ENCODE data around the gene CBX1.

DNA sequence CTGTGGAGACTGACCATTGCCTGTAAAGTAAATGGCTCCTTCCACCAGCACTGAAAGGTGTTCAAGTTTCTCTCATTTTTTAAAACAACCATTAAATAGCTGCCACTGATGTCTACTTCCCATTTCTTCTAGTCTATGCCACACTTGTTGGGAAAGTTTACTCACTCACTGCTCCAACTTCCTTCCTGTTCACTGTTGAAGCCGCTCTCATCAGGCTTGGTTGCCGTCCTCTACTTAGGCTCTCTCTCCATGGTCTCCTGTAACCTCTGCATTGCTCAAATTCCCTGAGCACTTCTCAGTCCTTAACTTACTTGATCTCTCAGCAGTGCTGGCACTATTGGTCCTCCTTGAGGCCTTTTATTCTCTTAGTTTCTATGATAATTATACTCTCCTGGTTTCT is 38.7 kb upstream of the CBX1 start:
- TF ChIP-seq, protein P1, sequence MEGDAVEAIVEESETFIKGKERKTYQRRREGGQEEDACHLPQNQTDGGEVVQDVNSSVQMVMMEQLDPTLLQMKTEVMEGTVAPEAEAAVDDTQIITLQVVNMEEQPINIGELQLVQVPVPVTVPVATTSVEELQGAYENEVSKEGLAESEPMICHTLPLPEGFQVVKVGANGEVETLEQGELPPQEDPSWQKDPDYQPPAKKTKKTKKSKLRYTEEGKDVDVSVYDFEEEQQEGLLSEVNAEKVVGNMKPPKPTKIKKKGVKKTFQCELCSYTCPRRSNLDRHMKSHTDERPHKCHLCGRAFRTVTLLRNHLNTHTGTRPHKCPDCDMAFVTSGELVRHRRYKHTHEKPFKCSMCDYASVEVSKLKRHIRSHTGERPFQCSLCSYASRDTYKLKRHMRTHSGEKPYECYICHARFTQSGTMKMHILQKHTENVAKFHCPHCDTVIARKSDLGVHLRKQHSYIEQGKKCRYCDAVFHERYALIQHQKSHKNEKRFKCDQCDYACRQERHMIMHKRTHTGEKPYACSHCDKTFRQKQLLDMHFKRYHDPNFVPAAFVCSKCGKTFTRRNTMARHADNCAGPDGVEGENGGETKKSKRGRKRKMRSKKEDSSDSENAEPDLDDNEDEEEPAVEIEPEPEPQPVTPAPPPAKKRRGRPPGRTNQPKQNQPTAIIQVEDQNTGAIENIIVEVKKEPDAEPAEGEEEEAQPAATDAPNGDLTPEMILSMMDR (conservative IDR thresholded peaks at IDR 0.05; ENCODE audit: low read length): no peak
- no peak for TF ChIP-seq EZH2phosphoT487 (IDR thresholded peaks at IDR 0.05; ENCODE audit: borderline replicate concordance)
